Measurements from ENCODE around the gene DMRTC2. TPM values are rescaled to one million over a fixed set of nuclear protein-coding genes. Genes with fewer than 3 reads are reported as not detected.
A peak's percentile ranks its signal among the peaks of the same experiment; 100 is the strongest.

DMRTC2 gene
- total RNA-seq, 2 donors from 2014 or later: not detected

DNA sequence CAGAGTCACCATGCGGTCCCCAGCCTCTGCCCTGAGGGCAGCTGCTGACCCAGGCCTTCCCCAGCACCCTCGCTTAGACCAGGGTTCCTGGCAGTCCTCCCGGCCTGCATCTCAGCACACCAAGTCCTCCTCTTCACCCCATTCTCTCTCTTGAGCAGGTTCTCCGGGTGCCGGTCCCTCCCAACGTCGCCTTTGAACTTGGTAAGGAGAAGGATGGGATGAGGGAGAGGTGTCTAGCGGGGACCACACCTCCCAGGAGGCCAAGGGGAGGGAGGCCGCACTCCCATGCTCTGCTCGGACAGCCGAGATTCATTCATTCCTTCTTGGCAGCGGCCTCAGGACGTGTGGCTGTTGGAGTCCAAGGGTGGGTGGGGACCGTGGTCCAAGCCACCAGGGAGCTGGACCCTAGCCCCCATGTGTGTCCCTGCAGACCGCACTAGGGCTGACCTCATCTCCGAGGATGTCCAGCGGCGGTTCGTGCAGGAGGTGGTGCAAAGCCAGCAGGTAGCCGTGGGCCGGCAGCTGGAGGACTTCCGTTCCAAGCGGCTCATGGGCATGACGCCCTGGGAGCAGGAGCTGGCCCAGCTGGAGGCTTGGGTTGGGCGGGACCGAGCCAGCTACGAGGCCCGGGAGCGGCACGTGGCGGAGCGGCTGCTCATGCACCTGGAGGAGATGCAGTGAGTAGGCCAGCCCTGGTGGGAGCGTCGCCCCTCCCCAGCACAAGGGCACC is 47.5 kb downstream of the DMRTC2 start:
- H3K4me3 Mint-ChIP-seq: no peak overlapping the region
- peaks cover 53% of the 10 kb centered on the region for H3K4me1 Mint-ChIP-seq (ENCODE audit: low read depth)

DNA sequence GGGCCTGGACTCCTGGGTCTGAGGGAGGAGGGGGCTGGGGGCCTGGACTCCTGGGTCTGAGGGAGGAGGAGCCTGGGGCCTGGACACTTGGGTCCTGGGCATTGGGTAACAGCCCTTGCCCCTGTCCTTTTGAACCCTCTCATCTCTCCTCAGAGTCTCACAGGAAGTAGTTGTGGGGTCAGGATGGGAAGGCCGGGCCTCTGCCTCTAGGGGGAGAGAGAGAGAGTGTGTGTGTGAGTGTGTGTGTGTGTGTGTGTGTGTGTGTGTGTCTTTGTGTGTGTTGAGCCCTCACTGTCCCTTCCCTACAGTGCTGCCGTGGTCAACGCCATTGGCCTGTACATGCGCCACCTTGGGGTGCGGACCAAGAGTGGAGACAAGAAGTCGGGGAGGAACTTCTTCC is 49.1 kb downstream of the DMRTC2 start:
- H3K9me3 Mint-ChIP-seq: no peaks in the 10 kb centered on the region
- no peaks in the 10 kb centered on the region for H3K27me3 Mint-ChIP-seq (ENCODE audit: low read depth)
- peak overlapping the region in 1 of 2 donors; percentile 4 for H3K4me3 Mint-ChIP-seq
- DNase-seq (no peak), ATAC-seq (replicated peaks in 1 of 2) (peak; percentile 33 to 53)
- peaks cover 40% of the 10 kb centered on the region for H3K4me1 Mint-ChIP-seq (ENCODE audit: low read depth)
- peaks cover 13 to 33% of the 10 kb centered on the region in 2 donors for H3K36me3 Mint-ChIP-seq (ENCODE audit: insufficient read depth in 2 of 2)
- peak overlapping the region; percentile 90 for H3K27ac Mint-ChIP-seq

More for the DNA sequence above, 47.5 kb downstream of the DMRTC2 start:
- Mint-ChIP-seq H3K36me3 (ENCODE audit: insufficient read depth in 2 of 2) (peaks cover 15 to 29% of the 10 kb centered on the region in 2 donors), H3K9me3 (no peaks in the 10 kb centered on the region), H3K27me3 (ENCODE audit: low read depth) (no peaks in the 10 kb centered on the region), H3K27ac (no peak overlapping the region)
- ATAC-seq (replicated peaks in 1 of 2): no peak
- DNase-seq: no peak

DNA sequence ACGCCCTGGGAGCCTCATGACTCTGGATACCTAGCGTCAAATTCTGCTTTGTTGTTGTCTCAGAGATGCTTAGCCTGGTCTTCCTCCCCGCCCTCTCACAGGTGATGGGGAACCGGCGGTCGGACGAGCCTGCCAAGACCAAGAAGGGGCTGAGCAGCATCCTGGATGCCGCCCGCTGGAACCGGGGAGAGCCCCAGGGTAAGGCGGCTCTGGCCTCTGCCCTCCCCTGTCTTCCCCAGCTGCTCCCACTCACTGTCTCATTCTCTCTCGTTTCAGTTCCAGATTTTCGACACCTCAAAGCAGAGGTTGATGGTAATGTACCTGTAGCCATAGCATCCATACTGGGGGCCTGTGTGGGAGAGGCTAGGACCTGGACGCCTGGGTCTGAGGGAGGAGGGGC is 49.5 kb downstream of the DMRTC2 start:
- H3K36me3 Mint-ChIP-seq (ENCODE audit: insufficient read depth in 2 of 2): peaks cover 13 to 32% of the 10 kb centered on the region in 2 donors
- peaks cover 39% of the 10 kb centered on the region for H3K4me1 Mint-ChIP-seq (ENCODE audit: low read depth)
- ATAC-seq (replicated peaks in 1 of 2): no peak
- H3K27ac Mint-ChIP-seq: peak overlapping the region; percentile 90
- H3K9me3 Mint-ChIP-seq: no peaks in the 10 kb centered on the region
- H3K27me3 Mint-ChIP-seq (ENCODE audit: low read depth): no peaks in the 10 kb centered on the region
- no peak overlapping the region for H3K4me3 Mint-ChIP-seq
- no peak for DNase-seq

DNA sequence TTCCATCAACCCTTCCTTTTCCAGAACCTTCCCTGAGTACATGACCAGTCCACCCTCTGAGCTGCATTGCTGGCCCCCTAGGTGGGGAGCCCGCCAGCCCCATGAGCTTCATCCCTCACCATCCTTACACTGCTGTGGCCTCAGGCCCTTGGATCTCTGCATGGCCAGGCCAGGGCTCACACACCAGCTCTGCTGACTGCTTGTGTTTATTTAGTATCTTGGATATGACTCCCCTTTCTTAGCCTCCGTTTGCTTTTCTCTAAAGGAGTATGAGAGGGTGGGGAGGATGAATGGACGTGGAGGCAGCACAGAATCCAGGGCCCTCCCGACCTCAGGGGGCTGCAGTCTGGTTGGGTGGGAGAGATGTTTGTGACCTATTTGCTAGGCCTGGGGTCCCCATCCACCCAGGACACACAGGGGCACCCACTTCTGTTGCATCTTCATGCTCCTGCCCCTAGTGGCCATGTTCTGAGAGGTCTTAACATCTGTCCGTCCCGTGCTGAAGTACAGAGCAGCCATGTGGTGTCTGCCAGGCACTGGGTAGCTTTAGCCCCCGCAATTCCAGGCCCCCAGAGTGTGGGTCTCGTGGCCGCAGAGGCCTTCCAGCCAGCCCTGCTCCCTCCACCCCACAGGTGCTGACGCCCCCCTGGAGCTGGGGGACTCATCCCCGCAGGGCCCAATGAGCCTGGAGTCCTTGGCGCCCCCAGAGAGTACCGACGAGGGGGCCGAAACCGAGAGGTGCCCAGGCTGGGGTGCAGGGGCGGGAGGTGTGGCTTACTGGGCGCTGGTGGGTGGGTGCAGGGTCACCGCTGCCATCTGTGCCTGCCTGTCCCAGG is 51.1 kb downstream of the DMRTC2 start:
- Mint-ChIP-seq H3K9me3 (no peaks in the 10 kb centered on the region), H3K36me3 (ENCODE audit: insufficient read depth in 2 of 2) (peaks cover 13 to 30% of the 10 kb centered on the region in 2 donors), H3K27me3 (ENCODE audit: low read depth) (no peaks in the 10 kb centered on the region), H3K4me3 (peak overlapping the region; percentile 11 to 24), H3K4me1 (ENCODE audit: low read depth) (peaks cover 26% of the 10 kb centered on the region), H3K27ac (peak overlapping the region; percentile 90)
- DNase-seq (no peak), ATAC-seq (replicated peaks in 1 of 2) (peak; percentile 61 to 67)

DNA sequence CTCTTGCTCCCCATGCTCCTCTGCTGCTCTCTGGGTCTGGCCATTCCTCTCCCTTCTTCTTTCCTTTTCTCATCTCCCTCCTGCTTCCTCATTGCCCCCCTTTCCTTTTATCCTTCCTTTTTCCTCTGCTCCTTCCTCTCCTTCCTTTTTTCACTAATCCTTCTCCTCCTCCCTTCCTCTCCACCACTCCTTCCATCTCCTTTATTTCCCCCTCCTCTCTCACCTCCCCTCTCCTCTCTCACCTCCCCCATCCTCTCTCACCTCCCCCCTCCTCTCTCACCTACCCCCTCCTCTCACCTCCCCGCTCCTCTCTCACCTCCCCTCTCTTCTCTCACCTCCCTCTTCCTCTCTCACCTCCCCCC is 51.7 kb downstream of the DMRTC2 start:
- Mint-ChIP-seq H3K4me3 (peak overlapping the region in 1 of 2 donors; percentile 24), H3K36me3 (ENCODE audit: insufficient read depth in 2 of 2) (peaks cover 13 to 28% of the 10 kb centered on the region in 2 donors), H3K9me3 (no peaks in the 10 kb centered on the region), H3K27ac (peak overlapping the region; percentile 90), H3K27me3 (ENCODE audit: low read depth) (no peaks in the 10 kb centered on the region), H3K4me1 (ENCODE audit: low read depth) (peaks cover 22% of the 10 kb centered on the region)
- ATAC-seq (replicated peaks in 1 of 2) (no peak), DNase-seq (no peak)

DNA sequence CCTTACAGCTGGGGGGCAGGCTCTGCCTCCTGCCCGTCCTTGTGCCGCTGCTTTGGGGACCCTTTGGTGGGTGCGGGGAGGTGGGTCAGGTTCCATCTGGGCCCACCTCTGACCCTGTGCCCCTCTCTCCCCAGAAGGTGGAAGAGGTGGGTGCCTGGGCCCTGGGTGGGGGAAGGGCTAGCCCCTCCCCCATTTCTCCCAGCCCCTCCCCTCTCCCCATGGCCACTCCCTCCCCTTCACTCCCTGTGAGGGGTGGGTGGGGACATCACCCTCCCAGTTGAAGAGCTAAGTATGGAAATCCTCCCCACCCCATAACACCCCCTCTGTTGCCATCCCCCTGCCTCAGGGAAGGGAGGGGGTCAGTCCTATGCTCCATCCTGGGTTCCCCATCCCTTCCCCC is 52.3 kb downstream of the DMRTC2 start:
- no peak overlapping the region for H3K27ac Mint-ChIP-seq
- DNase-seq: no peak
- no peak overlapping the region for H3K4me3 Mint-ChIP-seq
- no peaks in the 10 kb centered on the region for H3K9me3 Mint-ChIP-seq
- peaks cover 23% of the 10 kb centered on the region for H3K4me1 Mint-ChIP-seq (ENCODE audit: low read depth)
- no peaks in the 10 kb centered on the region for H3K27me3 Mint-ChIP-seq (ENCODE audit: low read depth)
- ATAC-seq (replicated peaks in 1 of 2): no peak
- peaks cover 13 to 32% of the 10 kb centered on the region in 2 donors for H3K36me3 Mint-ChIP-seq (ENCODE audit: insufficient read depth in 2 of 2)

DNA sequence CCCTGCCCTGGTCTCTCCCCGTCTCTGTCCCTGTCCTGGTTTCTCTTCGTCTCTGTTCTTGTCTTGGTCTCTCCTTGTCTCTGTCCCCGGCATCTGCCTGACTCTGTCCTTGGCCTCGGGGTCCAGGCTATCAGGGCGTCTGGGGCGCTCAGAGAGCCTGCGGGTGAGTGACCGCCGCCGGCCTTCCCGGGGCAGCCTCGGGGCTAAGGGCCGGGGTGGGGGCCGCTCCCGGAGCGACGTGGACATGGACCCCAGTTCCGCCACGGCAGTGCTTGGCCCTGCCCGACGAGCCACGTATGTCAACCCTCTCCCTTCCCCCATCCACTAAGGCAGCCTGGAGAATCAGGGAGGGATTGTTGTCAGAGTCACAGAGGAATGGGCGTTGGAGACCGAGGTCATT is 53.0 kb downstream of the DMRTC2 start:
- ATAC-seq (replicated peaks in 1 of 2): no peak
- no peak for DNase-seq
- H3K36me3 Mint-ChIP-seq (ENCODE audit: insufficient read depth in 2 of 2): peaks cover 13 to 32% of the 10 kb centered on the region in 2 donors
- H3K27me3 Mint-ChIP-seq (ENCODE audit: low read depth): no peaks in the 10 kb centered on the region
- no peaks in the 10 kb centered on the region for H3K9me3 Mint-ChIP-seq
- H3K4me1 Mint-ChIP-seq (ENCODE audit: low read depth): peaks cover 25% of the 10 kb centered on the region
- H3K4me3 Mint-ChIP-seq: no peak overlapping the region
- H3K27ac Mint-ChIP-seq: peak overlapping the region; percentile 30

DNA sequence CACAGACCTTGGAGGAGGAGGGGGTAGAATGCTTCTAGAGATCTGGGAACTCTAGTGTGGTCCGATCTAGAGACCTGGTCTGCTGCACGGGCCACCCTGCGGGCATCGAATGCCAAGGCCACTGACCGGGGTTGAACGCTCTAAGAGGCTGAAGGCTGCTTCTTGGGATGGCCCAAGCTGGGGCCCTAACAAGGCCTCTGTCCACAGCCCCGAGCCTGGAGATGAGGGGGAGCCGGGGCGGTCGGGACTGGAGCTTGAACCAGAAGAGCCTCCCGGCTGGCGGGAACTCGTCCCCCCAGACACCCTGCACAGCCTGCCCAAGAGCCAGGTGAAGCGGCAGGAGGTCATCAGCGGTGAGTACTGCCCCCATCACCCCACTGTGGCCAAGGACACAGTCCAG is 53.4 kb downstream of the DMRTC2 start:
- no peak overlapping the region for H3K4me3 Mint-ChIP-seq
- peak overlapping the region; percentile 21 for H3K27ac Mint-ChIP-seq
- no peak for ATAC-seq (replicated peaks in 1 of 2)
- H3K9me3 Mint-ChIP-seq: no peaks in the 10 kb centered on the region
- H3K4me1 Mint-ChIP-seq (ENCODE audit: low read depth): peaks cover 21% of the 10 kb centered on the region
- peaks cover 13 to 31% of the 10 kb centered on the region in 2 donors for H3K36me3 Mint-ChIP-seq (ENCODE audit: insufficient read depth in 2 of 2)
- DNase-seq: no peak
- no peaks in the 10 kb centered on the region for H3K27me3 Mint-ChIP-seq (ENCODE audit: low read depth)

Other genes starting within 250 kb of the DMRTC2 start
- gene CEACAM4, start 218.0 kb upstream of the DMRTC2 start, total RNA-seq: not detected
- not detected for gene CEACAM7, start 156.8 kb upstream of the DMRTC2 start, total RNA-seq
- gene CEACAM5, start 136.4 kb upstream of the DMRTC2 start, total RNA-seq: not detected
- not detected for gene CEACAM6, start 89.5 kb upstream of the DMRTC2 start, total RNA-seq
- not detected for gene CEACAM3, start 48.5 kb upstream of the DMRTC2 start, total RNA-seq
- not detected for gene LYPD4, start 359 bp upstream of the DMRTC2 start, total RNA-seq
- 1,000 to 10,000 TPM; 4,101 to 4,133 TPM for gene RPS19, start 15.2 kb downstream of the DMRTC2 start, total RNA-seq
- gene CD79A, start 32.2 kb downstream of the DMRTC2 start, total RNA-seq: 10 to 100 TPM; 12.3 to 27.5 TPM
- gene ARHGEF1, start 38.1 kb downstream of the DMRTC2 start, total RNA-seq: 100 to 1,000 TPM; 371 to 446 TPM
- 1 to 10 TPM; 3.3 to 4.1 TPM for gene ERFL, start 83.4 kb downstream of the DMRTC2 start, total RNA-seq
- 10 to 100 TPM; 64.5 to 81.0 TPM for gene RABAC1, start 114.3 kb downstream of the DMRTC2 start, total RNA-seq
- 1 to 10 TPM; 4.3 to 6.2 TPM for gene ATP1A3, start 149.2 kb downstream of the DMRTC2 start, total RNA-seq
- 1 to 10 TPM; 1.1 to 3.8 TPM for gene GRIK5, start 225.2 kb downstream of the DMRTC2 start, total RNA-seq
- gene ZNF574, start 231.1 kb downstream of the DMRTC2 start, total RNA-seq: 10 to 100 TPM; 11.5 to 12.2 TPM